ENCODE results near the gene LRTM2.

The LRTM2 gene

GRCh38 chr12:1808036-1808797 lies 12.1 kb upstream of the LRTM2 start:
- TF ChIP-seq CREB5 (CRISPR knock-in tag; IDR thresholded peaks at IDR 0.05; ENCODE audit: low read depth) (no peak), PPARA (CRISPR knock-in tag; IDR thresholded peaks at IDR 0.05; ENCODE audit: borderline replicate concordance) (no peak), RARB (CRISPR knock-in tag; IDR thresholded peaks at IDR 0.05) (no peak), OSR1 (CRISPR knock-in tag; IDR thresholded peaks at IDR 0.05) (no peak), POU6F1 (CRISPR knock-in tag; IDR thresholded peaks at IDR 0.05; ENCODE audit: borderline replicate concordance, low read depth) (no peak), PATZ1 (CRISPR knock-in tag; IDR thresholded peaks at IDR 0.05; ENCODE audit: borderline replicate concordance) (no peak), SNAI2 (CRISPR knock-in tag; IDR thresholded peaks at IDR 0.05) (no peak), GLIS3 (CRISPR knock-in tag; IDR thresholded peaks at IDR 0.05) (no peak), TOX (CRISPR knock-in tag; IDR thresholded peaks at IDR 0.05; ENCODE audit: borderline replicate concordance) (no peak), CSDC2 (CRISPR knock-in tag; IDR thresholded peaks at IDR 0.05) (no peak), ZNF565 (CRISPR knock-in tag; conservative IDR thresholded peaks at IDR 0.05; ENCODE audit: low read depth) (no peak), ZNF70 (CRISPR knock-in tag; IDR thresholded peaks at IDR 0.05) (no peak), ESRRG (CRISPR knock-in tag; IDR thresholded peaks at IDR 0.05) (no peak), BACH2 (CRISPR knock-in tag; IDR thresholded peaks at IDR 0.05; ENCODE audit: borderline replicate concordance) (no peak)
- ATAC-seq, result no peak

GRCh38 chr12:1808798-1809480 lies 11.4 kb upstream of the LRTM2 start:
- TF ChIP-seq ISL1 (CRISPR knock-in tag; IDR thresholded peaks at IDR 0.05) (no peak), ZC3H10 (CRISPR knock-in tag; IDR thresholded peaks at IDR 0.05) (no peak), BACH2 (CRISPR knock-in tag; IDR thresholded peaks at IDR 0.05; ENCODE audit: borderline replicate concordance) (no peak), TOX (CRISPR knock-in tag; IDR thresholded peaks at IDR 0.05; ENCODE audit: borderline replicate concordance) (no peak), ZNF565 (CRISPR knock-in tag; conservative IDR thresholded peaks at IDR 0.05; ENCODE audit: low read depth) (no peak), TSHZ2 (CRISPR knock-in tag; IDR thresholded peaks at IDR 0.05) (no peak), PATZ1 (CRISPR knock-in tag; IDR thresholded peaks at IDR 0.05; ENCODE audit: borderline replicate concordance) (no peak), OSR1 (CRISPR knock-in tag; IDR thresholded peaks at IDR 0.05) (no peak), ZFP30 (CRISPR knock-in tag; IDR thresholded peaks at IDR 0.05) (no peak), CSDC2 (CRISPR knock-in tag; IDR thresholded peaks at IDR 0.05) (no peak), ZFP3 (CRISPR knock-in tag; IDR thresholded peaks at IDR 0.05) (no peak), GLIS3 (CRISPR knock-in tag; IDR thresholded peaks at IDR 0.05) (no peak), PPARA (CRISPR knock-in tag; IDR thresholded peaks at IDR 0.05; ENCODE audit: borderline replicate concordance) (no peak)
- ATAC-seq, result no peak

All from SK-N-SH treated with all-trans-retinoic acid at 6 μM for 48 hours (cell line).